NCI-H748 (cell line): ENCODE results near the gene LY6G5C.

ENCODE experiments used
- DNase-seq: peaks from one replicate; lab custom pipeline; 2025; ENCODE audit not compliant: unreplicated experiment; lab: John Stamatoyannopoulos, UW

Gene LY6G5C

GRCh38 chr6:31691564-31692108 is 10.8 kb upstream of the LY6G5C start:
- no peak for DNase-seq

DNA sequence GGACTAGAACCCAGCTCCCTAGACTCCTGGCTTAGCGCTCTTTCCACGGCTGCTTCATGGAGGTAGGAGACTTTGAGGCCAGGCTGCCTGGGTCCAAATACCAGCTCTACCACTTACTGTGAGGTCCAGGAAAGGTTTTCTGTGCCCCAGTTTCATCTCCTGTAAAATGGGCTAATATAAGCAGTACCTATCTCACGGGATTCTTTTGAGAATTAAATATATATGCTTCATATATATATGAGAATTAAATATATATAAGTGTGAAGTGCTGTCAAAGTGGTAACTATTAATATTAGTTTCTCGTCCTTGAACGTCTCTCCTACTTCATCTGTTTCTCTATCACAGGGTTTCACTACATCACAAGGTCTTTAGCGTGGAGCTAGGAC is 10.2 kb upstream of the LY6G5C start:
- DNase-seq = no peak

GRCh38 chr6:31690231-31691077 is 9.6 kb upstream of the LY6G5C start:
- no peak for DNase-seq

DNA sequence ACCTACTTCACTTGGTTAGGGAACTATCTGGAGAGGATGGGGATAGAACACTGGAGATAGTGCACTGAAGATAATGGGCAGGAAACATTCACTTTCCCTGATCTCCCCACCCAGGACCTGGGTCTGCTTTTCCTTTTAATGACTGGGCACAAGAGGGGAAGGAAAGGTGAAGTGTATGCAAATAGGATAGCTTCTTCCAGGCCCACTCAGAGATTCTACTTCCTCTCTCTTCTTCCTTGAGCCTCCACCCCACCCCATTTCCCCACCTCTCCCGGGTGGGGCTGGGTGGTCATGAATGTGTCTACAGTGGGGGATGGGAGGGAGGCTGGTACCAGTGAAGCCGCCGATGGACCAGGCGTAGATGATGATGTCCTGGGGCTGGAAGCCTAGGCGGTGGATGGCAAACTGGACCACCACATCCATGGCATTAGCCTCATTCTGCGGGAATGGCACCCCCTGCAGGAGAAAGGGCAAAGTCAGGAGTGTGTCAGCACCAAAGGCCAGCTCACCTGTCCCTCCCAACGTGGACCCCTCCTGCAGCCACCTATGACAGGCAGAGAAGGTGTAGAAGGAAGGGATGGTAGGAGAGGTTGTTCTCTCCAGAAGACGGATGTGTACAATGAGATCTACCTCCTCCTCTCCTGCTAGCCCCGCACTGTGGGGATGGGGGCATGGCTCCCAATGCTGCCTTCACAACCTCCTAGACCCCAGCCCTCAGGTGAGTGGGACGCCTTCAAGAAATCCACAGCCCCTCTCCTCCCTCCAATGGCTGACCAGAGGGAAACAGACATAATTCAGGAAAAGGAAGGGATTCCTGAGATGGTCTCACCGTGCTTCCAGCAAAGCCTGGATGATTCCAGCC is 8.6 kb upstream of the LY6G5C start:
- DNase-seq = no peak

GRCh38 chr6:31687860-31688693 is 7.2 kb upstream of the LY6G5C start:
- DNase-seq = no peak

GRCh38 chr6:31687321-31687720 is 6.5 kb upstream of the LY6G5C start:
- DNase-seq = no peak

DNA sequence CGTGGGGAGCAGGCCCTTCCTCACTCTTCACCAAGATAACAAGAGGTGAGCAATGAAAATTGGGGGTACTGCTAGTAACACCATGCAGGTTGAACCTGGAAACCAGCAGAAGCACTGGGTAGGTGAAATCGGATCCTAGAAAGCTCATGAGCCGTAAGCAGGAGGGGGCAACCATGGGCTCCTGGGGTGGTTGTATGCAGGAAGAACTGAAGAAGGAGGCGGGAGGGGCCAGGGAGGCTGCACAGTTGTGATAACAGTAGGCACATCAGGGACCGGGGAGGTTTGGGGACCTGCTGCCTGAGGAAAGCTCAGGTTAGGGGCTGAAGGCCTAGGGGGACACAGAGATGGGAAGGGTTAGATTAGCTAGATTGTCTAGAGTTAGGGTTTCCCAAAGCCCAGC is 5.6 kb upstream of the LY6G5C start:
- DNase-seq = no peak

DNA sequence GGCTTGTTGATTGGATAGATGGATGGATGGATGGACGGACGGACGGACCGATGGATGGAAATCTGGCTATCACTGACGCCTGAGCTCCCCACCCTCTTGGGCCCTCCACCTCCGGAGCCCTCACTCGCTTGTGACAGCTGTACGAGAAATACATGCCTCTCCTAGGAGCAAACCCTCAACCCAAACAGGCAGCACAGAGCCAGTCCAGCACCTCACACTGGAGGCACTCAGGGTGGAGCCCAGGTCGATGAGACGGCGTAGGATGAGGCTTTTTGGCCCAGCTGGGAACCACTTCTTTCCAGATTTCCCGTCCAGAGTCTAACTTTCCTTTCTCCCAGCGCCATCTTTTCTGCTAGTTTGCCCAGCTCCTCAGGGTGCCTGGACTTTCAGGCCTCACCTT is 2.7 kb upstream of the LY6G5C start:
- peak; percentile 59 for DNase-seq

GRCh38 chr6:31681135-31681671 is 336 bp upstream of the LY6G5C start:
- peak; percentile 79 for DNase-seq

GRCh38 chr6:31677955-31678354 is 2.9 kb downstream of the LY6G5C start:
- no peak for DNase-seq

- DNase-seq = no peak
Observed at GRCh38 chr6:31676904-31677303, 4.0 kb downstream of the LY6G5C start.

- no peak for DNase-seq
Observed at GRCh38 chr6:31676322-31676903, 4.5 kb downstream of the LY6G5C start.

- DNase-seq = no peak
Observed at GRCh38 chr6:31669676-31670075, 11.2 kb downstream of the LY6G5C start, which contains the start of gene LY6G5B. TSS of gene LY6G5B (plus strand) at chr6:31669976. CDS start at chr6:31670951, 975 bp downstream.

DNA sequence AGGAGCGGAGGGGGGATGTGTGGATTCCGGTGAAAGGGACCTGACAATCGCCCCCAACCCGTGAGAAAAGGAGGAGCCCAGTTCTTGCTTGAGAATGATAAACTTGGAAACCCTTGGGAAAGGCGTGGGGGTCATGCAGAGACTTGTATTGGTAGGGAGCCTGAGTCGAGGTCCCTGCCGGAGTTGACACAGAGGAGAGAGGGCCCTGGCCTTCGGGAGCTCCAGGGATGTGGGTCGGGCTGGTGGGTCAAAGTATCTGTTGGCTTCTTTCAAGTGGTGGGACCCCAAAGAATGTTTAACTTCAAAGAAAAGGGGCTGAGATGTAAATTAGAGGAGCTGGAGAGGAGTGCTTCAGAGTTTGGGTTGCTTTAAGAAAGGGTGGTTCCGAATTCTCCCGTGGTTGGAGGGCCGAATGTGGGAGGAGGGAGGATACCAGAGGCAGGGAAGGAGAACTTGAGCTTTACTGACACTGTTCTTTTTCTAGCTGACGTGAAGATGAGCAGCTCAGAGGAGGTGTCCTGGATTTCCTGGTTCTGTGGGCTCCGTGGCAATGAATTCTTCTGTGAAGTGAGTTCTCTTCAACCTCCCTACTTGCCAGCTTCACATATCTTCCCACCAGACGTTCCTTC is 14.4 kb downstream of the LY6G5C start:
- DNase-seq = no peak

DNA sequence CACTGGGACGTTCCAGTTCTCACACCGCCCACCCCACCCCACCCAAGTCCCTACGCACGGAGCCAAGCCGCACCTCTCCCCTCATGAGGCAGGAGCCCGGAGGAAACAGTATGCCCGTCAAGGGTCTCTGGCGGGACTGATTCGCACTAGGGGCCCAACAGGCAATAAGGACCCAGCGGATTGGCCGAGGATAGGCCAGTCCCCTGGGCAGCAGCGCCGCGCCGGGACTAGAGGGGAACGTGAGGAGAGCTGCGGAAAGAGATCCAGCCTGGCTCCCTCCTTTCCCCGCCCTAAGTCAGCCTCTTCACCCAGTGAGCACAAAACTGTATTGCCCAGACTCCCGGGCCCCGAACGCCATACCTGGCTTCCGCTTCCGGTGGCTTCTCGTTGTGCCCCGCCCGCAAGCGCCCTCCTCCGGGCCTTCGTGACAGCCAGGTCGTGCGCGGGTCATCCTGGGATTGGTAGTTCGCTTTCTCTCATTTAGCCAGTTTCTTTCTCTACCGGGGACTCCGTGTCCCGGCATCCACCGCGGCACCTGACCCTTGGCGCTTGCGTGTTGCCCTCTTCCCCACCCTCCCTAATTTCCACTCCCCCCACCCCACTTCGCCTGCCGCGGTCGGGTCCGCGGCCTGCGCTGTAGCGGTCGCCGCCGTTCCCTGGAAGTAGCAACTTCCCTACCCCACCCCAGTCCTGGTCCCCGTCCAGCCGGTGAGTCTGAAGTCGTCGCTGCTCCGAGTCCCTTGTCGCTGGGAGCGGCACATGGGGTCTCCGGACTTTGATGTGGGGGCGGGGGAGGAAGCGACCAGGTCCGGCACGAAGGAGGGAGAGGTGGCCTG is 15.1 kb downstream of the LY6G5C start, which contains the start of gene CSNK2B:
Gene CSNK2B (plus strand): TSS at position 580 of the 836 bp plus-strand sequence. CDS start 752 bp downstream, outside the sequence.
- DNase-seq = peak; percentile 99

DNA sequence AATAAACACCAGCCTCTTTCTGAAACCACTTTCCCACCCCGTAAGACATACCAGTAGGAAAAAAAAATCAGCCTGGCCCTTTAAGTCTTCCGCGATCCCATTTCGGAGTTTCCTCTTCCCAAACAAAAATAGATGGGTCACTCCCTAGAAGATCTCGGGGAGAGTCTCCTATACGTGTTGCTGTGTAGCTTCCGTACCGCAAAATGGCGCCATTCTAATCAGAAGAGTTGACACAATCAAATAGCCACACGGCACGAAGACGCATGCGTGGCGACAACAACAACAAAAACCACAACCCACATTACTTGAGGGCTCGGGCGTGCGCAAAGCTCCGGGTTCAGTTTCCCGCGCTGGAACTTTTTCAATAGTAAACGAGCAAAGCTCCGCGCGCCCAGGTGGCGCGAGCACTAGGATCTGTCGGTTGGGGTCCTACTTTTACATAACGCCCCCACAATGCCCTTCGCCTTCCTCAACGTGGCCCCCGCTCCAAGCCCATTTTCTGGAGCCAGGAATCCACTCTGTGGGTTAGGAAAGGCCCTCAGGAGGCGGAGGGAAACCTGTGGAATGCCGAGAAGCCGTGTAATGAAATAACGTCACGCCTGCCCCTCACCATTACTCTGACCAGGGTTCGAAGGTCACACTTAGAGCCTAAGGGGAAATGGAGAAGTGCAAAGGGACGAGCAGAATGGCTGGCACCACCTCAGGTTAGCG is 15.9 kb downstream of the LY6G5C start, which contains the start of gene GPANK1:
Gene GPANK1 (minus strand): TSS at position 208 of the 711 bp plus-strand sequence. CDS start 519 bp downstream, outside the sequence.
- peak; percentile 98 for DNase-seq

- no peak for DNase-seq
Observed at GRCh38 chr6:31663961-31664789, 16.7 kb downstream of the LY6G5C start.
